B cell (primary cell): ENCODE results near the gene DOCK4. TPM values are rescaled to one million over a fixed set of nuclear protein-coding genes. Genes with fewer than 3 reads are reported as not detected.

Experiments used
- ATAC-seq: fragments of 200-7000 bp; cut with Tn5 transposase; one replicate; pipeline ENCODE4 v1.10.0; 2021; ENCODE audit warnings: low read depth, mild to moderate bottlenecking, moderate number of reproducible peaks, moderate library complexity
- CTCF ChIA-PET: fragments of 350-600 bp; sonication (Branson Sonifier 250); formaldehyde crosslinking; loops from one replicate; lab custom pipeline; 2021; ENCODE audit warnings: antibody characterized with exemption, inconsistent platforms; lab: Charles Lee
- POLR2A ChIA-PET: fragments of 350-600 bp; sonication (Branson Sonifier 250); formaldehyde crosslinking; loops from one replicate; lab custom pipeline; 2021; ENCODE audit warnings: antibody characterized with exemption; lab: Charles Lee
- DNase-seq: peaks from one replicate; pipeline ENCODE4 v3.0.0; 2013
- H2AFZ ChIP-seq: 2 replicates; pipeline ENCODE4 v1.6.1; 2012; ENCODE audit warnings: mild to moderate bottlenecking, low read depth, low read length; ENCODE audit not compliant: insufficient read depth, poor library complexity, severe bottlenecking
- H3K27ac ChIP-seq, 2 donors: 1 replicate in 1 of 2; 2 replicates in 1 of 2; pipeline ENCODE4 v1.5.1; 2012 to 2013; ENCODE audit warnings: low read length in 2 of 2, mild to moderate bottlenecking in 2 of 2, moderate library complexity in 1 of 2
- H3K27me3 ChIP-seq, 4 experiments: fragments of 200-600 bp in 1 of 4; sonication (generic) in 1 of 4; replicated peaks in 1 of 4; 1 replicate in 2 of 4; 2 replicates in 2 of 4; pipeline versions ENCODE4 v1.6.1 to v1.7.0; 2013 to 2016; ENCODE audit warnings: low read length in 3 of 4, mild to moderate bottlenecking in 2 of 4, mixed read lengths in 1 of 4, moderate library complexity in 1 of 4; ENCODE audit not compliant: insufficient read depth in 4 of 4, control insufficient read depth in 3 of 4; ENCODE audit errors: control extremely low read depth in 1 of 4
- H3K36me3 ChIP-seq, 2 experiments: replicated peaks in 1 of 2; 1 replicate in 1 of 2; 2 replicates in 1 of 2; pipeline versions ENCODE4 v1.6.1 to v1.7.1; 2013; ENCODE audit warnings: low read length in 1 of 2; ENCODE audit not compliant: insufficient read depth in 2 of 2, control insufficient read depth in 1 of 2; ENCODE audit errors: control extremely low read depth in 1 of 2, extremely low read depth in 1 of 2
- H3K4me1 ChIP-seq, 2 donors: fragments of 200-600 bp in 1 of 2; sonication (generic) in 1 of 2; 1 replicate in 1 of 2; 2 replicates in 1 of 2; pipeline versions ENCODE4 v1.5.1 to v1.6.1; 2013 to 2017; ENCODE audit warnings: low read length in 2 of 2; ENCODE audit not compliant: control insufficient read depth in 2 of 2, insufficient read depth in 2 of 2
- H3K4me2 ChIP-seq: replicated peaks from 2 replicates; pipeline ENCODE3; 2012; ENCODE audit warnings: mild to moderate bottlenecking, low read depth, low read length; ENCODE audit not compliant: poor library complexity, severe bottlenecking
- H3K4me3 ChIP-seq, 5 experiments: fragments of 200-600 bp in 1 of 5; sonication (generic) in 1 of 5; 1 replicate in 3 of 5; 2 replicates in 2 of 5; pipeline versions ENCODE4 v1.5.1 to v1.7.0; 2011 to 2016; ENCODE audit warnings: low read length in 4 of 5, mild to moderate bottlenecking in 4 of 5, low read depth in 2 of 5, control low read depth in 1 of 5, moderate library complexity in 1 of 5; ENCODE audit not compliant: insufficient read depth in 1 of 5; ENCODE audit errors: control extremely low read depth in 1 of 5, extremely low read depth in 1 of 5
- H3K79me2 ChIP-seq: fragments of 200-600 bp; sonication (generic); one replicate; pipeline ENCODE4 v1.6.0; 2016; ENCODE audit warnings: low read length; ENCODE audit not compliant: control insufficient read depth, insufficient read depth
- H3K9ac ChIP-seq: fragments of 200-600 bp; sonication (generic); 2 replicates; pipeline ENCODE4 v1.6.1; 2017; ENCODE audit warnings: mild to moderate bottlenecking, low read length, moderate library complexity
- H3K9me3 ChIP-seq, 3 donors: one replicate each; pipeline versions ENCODE4 v1.6.1 to v1.7.1; 2013; ENCODE audit warnings: low read length in 2 of 3; ENCODE audit not compliant: control insufficient read depth in 2 of 3, insufficient read depth in 1 of 3; ENCODE audit errors: control extremely low read depth in 1 of 3
- H4K20me1 ChIP-seq: 2 replicates; pipeline ENCODE4 v1.6.0; 2012; ENCODE audit warnings: mild to moderate bottlenecking, low read length; ENCODE audit not compliant: insufficient read depth, control insufficient read depth, poor library complexity, severe bottlenecking
- H3K27ac Mint-ChIP-seq: one replicate; pipeline ENCODE4 v1.8.0; 2021; ENCODE audit warnings: mixed read lengths
- H3K27me3 Mint-ChIP-seq: one replicate; pipeline ENCODE4 v1.8.0; 2021; ENCODE audit warnings: mixed read lengths
- H3K4me1 Mint-ChIP-seq: one replicate; pipeline ENCODE4 v1.8.0; 2021; ENCODE audit warnings: mixed read lengths
- H3K4me3 Mint-ChIP-seq: one replicate; pipeline ENCODE4 v1.8.0; 2021; ENCODE audit warnings: mixed read lengths
- H3K9me3 Mint-ChIP-seq: one replicate; pipeline ENCODE4 v1.8.0; 2022; ENCODE audit warnings: mixed read lengths; ENCODE audit not compliant: insufficient read depth
- EZH2 ChIP-seq: IDR thresholded peaks from 2 replicates; pipeline ENCODE4 v1.6.1; 2012; ENCODE audit warnings: borderline replicate concordance, low read depth, mild to moderate bottlenecking, moderate library complexity, low read length; ENCODE audit not compliant: insufficient read depth, poor library complexity, severe bottlenecking
- WGBS: methylation state at CpG from one replicate; pipeline ENCODE4 v1.1.5; 2013; ENCODE audit warnings: missing lambda C conversion rate; ENCODE audit not compliant: insufficient coverage; 5-methylcytosine and 5-hydroxymethylcytosine counted together
- intact Hi-C: fragments of 100-400 bp; cut with micrococcal nuclease; formaldehyde crosslinking; loops from one replicate; pipeline ENCODE4 v1.10.0; 2022
- polyA plus RNA-seq: library from polyadenylated mRNA; depleted of rRNA; stranded (reverse); fragments of >200 nt; gene quantifications from 2 replicates; pipeline ENCODE4 v1.2.3, GENCODE V29; 2012
- total RNA-seq, 2 donors: library from RNA; stranded (reverse); fragments of 120-200 nt in 1 of 2; gene quantifications; 1 replicate in 1 of 2; 2 replicates in 1 of 2; pipeline versions ENCODE4 v1.2.3 to v1.2.4, GENCODE V29; 2013 to 2022
- TF ChIP-seq, protein P1 (sequence below): fragments of 200-600 bp; IDR thresholded peaks from one replicate; pipeline ENCODE4 v1.8.0; 2022; ENCODE audit warnings: antibody characterized with exemption, mild to moderate bottlenecking

Gene DOCK4
- total and polyA plus RNA-seq, 2 donors (not counting 1 experiment from before 2014, with no cell fraction given), result 0.03 to 4.1 TPM

DNA sequence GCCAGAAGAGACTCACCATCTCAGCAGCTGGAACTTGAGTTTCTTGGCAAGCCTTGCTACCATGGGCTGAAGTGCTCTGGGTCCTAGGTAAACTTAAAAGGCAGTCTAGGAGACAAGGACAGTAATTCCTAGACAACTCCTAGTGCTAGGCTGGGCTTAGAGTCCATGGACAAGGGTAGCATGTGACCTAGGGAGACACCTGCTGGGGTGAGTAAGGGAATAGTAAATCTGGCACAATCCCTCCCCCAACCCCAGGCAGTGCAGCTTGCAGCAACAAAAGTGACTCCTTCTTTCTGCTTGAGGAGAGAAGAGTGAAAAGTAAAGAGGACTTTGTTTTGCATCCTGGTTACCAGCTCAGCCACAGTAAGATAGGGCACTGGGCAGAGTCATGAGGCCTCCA lies 327.4 kb downstream of the DOCK4 start:
- Histone ChIP-seq H3K9me3 (peaks cover 0 to 4% (median 0%) of the 10 kb centered on the region in 3 donors), H3K79me2 (no peaks in the 10 kb centered on the region), H3K36me3 (no peaks in the 10 kb centered on the region), H4K20me1 (no peaks in the 10 kb centered on the region), H3K4me1 (no peaks in the 10 kb centered on the region), H3K4me3 (no peak overlapping the region), H3K4me2 (no peak overlapping the region), H2AFZ (no peak overlapping the region), H3K9ac (no peak overlapping the region), H3K27ac (no peak overlapping the region), H3K27me3 (peaks cover 0 to 3% (median 0%) of the 10 kb centered on the region in 4 experiments)
- Mint-ChIP-seq H3K4me3 (no peak overlapping the region), H3K27ac (no peak overlapping the region), H3K4me1 (no peaks in the 10 kb centered on the region), H3K9me3 (peaks cover 2% of the 10 kb centered on the region), H3K27me3 (peaks cover 2% of the 10 kb centered on the region)
- ChIA-PET POLR2A (no interaction called here), CTCF (no interaction called here)
- intact Hi-C loops, result no loop called here
- TF ChIP-seq, protein P1, sequence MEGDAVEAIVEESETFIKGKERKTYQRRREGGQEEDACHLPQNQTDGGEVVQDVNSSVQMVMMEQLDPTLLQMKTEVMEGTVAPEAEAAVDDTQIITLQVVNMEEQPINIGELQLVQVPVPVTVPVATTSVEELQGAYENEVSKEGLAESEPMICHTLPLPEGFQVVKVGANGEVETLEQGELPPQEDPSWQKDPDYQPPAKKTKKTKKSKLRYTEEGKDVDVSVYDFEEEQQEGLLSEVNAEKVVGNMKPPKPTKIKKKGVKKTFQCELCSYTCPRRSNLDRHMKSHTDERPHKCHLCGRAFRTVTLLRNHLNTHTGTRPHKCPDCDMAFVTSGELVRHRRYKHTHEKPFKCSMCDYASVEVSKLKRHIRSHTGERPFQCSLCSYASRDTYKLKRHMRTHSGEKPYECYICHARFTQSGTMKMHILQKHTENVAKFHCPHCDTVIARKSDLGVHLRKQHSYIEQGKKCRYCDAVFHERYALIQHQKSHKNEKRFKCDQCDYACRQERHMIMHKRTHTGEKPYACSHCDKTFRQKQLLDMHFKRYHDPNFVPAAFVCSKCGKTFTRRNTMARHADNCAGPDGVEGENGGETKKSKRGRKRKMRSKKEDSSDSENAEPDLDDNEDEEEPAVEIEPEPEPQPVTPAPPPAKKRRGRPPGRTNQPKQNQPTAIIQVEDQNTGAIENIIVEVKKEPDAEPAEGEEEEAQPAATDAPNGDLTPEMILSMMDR, result no peak
- TF ChIP-seq EZH2, result no peak
- DNase-seq, result no peak
- ATAC-seq, result no peak

DNA sequence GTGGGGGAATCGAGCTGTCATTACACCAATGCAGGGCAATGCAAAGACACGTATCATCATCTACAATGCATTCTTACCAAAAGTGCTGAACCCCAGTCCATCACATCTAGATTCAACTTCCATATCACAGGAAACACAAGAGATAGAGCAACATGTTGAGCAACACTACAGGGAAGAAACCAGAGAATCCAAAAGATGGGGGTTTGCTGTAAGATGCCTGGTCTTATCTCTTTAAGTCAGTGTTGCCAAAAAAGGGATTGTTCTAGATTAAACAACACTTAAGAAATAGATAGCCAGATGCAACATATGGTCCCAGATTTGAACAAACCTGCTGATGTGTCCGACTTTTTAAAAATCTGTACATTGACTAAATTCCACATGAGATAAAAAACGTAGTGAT lies 328.3 kb downstream of the DOCK4 start:
- H3K79me2 ChIP-seq, result no peaks in the 10 kb centered on the region
- no peak overlapping the region for H3K27ac ChIP-seq
- no peak overlapping the region for H2AFZ ChIP-seq
- no peaks in the 10 kb centered on the region for H3K4me1 ChIP-seq
- Mint-ChIP-seq H3K9me3 (peaks cover 2% of the 10 kb centered on the region), H3K4me1 (no peaks in the 10 kb centered on the region), H3K27ac (no peak overlapping the region), H3K27me3 (peaks cover 2% of the 10 kb centered on the region), H3K4me3 (no peak overlapping the region)
- ATAC-seq (no peak), DNase-seq (no peak)
- ChIA-PET CTCF (no interaction called here), POLR2A (no interaction called here)
- H3K9me3 ChIP-seq, result peaks cover 0 to 4% (median 0%) of the 10 kb centered on the region in 3 donors
- no peak overlapping the region for H3K9ac ChIP-seq
- WGBS, result 93% methylated on average over 2 of the region's 4 CpGs
- H3K36me3 ChIP-seq, result no peaks in the 10 kb centered on the region
- H3K27me3 ChIP-seq, result peaks cover 0 to 3% (median 0%) of the 10 kb centered on the region in 4 experiments
- no peaks in the 10 kb centered on the region for H4K20me1 ChIP-seq
- H3K4me3 ChIP-seq, result no peak overlapping the region
- H3K4me2 ChIP-seq, result no peak overlapping the region
- intact Hi-C loops, result no loop called here
- TF ChIP-seq, protein P1, result no peak
- TF ChIP-seq EZH2, result no peak
